HG03342 (cell line): ENCODE results near the gene MYLK4.

Source experiments
- ATAC-seq: cut with Tn5 transposase; IDR thresholded peaks from one replicate; pipeline ENCODE4 v1.9.1; 2021; ENCODE audit warnings: mild to moderate bottlenecking, moderate library complexity; ENCODE audit not compliant: unreplicated experiment

Gene MYLK4

GRCh38 chr6:2708456-2708855, 42.3 kb downstream of the MYLK4 start:
- ATAC-seq = no peak

GRCh38 chr6:2706558-2706957, 44.2 kb downstream of the MYLK4 start:
- ATAC-seq = no peak

DNA sequence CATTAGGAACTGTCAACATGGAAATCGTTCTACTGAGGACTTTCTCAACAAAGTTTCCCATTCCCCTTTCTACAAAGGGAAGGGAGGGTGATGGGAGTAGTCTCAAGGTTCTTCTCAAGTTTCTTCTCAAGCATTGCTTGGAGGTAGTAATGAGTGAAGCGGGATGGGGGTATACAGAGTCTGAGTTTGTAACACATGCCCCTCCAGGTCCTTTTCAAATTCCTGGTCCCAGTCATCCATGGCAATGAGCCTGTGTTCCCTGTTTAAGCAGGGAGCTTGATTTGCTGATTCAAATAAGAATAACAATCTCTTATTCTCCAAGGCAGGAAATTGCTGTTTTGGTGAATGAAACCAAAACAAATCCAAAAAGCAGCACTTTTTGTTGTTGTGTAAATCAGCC, 45.5 kb downstream of the MYLK4 start:
- ATAC-seq = no peak

- no peak for ATAC-seq
Measured at GRCh38 chr6:2697291-2697690, 53.4 kb downstream of the MYLK4 start.

GRCh38 chr6:2695454-2696095, 55.1 kb downstream of the MYLK4 start:
- ATAC-seq = no peak

DNA sequence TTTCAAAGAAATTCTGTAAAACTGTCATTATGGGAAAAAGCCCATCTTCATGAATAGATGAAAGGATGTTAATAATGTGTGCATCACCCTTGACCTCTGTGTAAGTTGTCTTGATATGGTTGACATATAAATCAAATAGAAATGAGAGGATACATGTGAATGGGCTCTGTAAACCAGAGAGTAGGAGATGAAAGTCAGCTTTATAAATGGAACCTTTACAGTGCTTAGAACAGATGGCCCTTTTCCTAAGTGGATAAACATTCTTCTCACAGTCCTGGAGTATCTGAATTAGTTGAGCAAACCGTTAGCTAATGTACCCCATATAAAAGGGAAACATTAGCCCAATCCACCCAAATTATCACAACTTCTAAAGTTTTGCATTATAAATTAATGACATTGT, 57.5 kb downstream of the MYLK4 start:
- no peak for ATAC-seq

DNA sequence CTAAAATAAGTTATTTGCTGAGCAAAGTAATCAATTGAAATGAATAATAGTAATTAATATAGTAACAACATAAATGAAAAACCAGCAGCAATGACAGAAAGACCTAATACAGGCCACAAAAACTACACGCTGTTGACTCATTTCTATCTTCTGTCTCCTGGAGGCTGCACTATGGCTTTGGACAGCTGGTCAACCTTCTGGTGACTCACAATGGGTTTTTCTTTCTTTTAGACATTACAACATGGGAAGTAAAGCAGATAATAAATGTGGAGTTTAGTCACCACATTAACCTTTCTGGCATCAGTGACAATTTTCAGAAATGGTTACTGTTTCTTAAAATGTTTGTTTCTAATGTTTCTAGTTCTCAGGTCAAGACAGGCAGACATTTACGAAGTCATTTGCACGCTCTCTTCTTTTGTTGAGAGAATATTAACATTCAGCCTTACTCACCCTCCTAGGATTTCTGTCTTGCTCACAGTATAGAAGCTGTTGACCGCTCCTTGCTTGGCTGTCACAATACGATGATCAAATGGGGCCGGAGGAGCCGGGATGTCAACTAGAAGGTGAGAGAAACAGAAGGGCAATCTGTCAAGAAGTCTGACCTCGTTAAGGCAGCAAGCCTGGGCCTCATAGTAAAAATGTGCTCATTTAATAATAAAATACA, 62.2 kb downstream of the MYLK4 start:
- no peak for ATAC-seq

- no peak for ATAC-seq
Measured at GRCh38 chr6:2687456-2687855, 63.3 kb downstream of the MYLK4 start.

DNA sequence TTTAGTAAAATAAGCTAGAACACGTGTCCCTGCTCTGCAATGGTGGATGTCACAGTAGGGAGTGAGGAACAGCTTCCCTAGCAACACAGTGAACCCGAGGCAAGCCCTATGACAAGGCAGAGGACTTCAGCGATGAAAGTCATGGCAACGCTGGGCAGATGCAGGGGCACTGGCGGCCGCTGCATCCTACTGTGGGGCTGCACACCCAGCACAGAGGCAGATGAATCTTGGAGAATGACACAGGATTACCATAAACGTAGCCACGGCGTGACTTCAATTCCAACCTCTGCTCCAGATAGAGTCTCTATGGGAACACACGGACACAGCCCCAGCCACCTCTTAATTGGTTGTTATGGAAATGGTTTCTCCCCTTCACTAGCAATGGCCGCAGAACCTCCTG, 64.2 kb downstream of the MYLK4 start:
- no peak for ATAC-seq

GRCh38 chr6:2684766-2685754, 65.7 kb downstream of the MYLK4 start:
- ATAC-seq = no peak

GRCh38 chr6:2684103-2684749, 66.5 kb downstream of the MYLK4 start:
- no peak for ATAC-seq

DNA sequence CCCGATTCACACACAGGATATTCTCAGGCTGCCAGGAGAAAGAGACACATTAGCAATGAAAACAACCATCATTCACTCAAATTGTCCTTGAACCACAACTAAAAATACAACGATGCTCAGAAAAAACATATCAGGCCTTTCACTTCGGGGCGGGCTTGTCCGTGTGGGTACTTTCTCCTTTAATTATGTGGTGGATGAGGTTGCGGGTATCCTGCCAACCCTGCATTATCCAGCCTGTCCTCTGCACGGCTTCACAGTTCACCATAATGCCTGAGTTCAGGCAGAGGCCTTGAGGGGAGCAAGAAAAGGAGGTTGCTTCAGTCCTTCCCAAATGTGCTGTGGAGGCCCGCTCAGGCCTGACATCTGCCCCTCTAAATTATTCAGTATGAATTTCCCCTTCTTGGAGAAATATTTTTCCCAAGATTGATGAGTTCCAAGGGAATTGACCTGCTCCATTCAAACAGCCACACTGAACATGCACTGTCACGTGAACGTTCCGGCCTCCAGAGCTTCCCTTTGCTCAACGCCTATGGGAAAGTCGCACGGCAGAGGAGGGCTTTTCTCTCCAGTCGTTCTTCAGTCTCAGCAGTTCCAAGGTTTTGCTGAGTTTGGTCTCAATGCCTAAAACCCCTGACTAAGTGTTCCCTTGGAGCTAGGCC, 70.3 kb downstream of the MYLK4 start:
- ATAC-seq = no peak

DNA sequence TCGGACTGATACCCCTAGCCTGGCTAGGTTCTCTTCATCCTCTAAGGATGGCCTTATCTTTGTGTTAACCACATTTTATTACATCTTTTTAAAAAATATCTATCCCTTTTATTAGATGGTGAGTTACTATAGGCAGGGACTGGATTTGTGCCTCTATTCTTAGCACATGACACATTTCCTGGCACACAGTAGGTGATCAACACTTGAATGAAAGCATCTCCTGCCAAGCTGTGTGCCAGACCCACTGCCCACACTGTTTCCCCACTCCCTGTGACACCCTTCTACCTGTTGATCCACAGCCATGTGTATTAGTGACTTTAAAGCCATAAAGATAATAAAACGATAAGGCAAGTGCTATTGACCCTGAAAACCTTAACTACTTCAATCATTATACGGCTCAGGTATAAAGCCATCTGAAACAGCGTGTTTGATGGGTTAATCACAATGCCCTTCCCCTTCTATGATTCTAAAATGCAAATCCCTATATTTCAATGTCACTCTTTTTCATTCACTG, 73.6 kb downstream of the MYLK4 start:
- ATAC-seq = no peak

DNA sequence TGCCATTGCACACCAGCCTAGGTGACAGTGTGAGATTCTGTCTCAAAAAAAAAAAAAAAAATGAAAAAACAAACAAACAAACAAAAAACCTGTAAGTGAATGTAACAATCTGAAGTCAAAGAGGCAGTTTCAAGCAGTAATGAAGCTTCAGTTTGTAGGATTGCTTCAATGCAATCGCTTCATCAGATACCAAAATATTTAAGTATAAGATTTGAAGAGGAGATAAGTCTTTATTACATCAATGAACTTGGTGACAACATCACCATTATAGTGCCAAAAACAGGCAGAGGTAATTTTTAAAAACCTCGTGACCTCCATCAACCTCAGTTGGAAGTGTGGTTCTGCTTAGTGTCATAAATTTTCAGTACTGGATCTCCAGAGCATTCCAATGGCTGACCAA, 74.7 kb downstream of the MYLK4 start:
- ATAC-seq = no peak

DNA sequence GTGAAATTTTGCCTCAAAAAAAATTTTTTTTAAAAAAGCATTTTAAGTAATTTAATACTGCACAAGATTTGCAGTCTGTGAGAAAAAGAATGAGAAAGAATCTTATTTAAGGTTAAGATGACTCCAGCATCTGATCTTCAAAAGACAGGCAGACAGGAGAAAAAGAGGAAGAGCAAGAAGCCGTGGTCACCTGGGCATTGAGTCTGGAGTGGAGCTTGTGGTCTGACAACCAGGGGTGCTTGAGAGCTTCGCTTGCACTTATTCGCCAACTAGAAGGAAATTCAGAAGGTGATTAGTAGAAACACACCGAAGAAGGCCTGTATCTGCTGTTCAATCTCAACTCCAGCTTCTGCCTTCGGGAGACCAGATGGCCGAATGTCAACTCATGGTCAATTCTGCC, 75.9 kb downstream of the MYLK4 start:
- ATAC-seq = no peak

DNA sequence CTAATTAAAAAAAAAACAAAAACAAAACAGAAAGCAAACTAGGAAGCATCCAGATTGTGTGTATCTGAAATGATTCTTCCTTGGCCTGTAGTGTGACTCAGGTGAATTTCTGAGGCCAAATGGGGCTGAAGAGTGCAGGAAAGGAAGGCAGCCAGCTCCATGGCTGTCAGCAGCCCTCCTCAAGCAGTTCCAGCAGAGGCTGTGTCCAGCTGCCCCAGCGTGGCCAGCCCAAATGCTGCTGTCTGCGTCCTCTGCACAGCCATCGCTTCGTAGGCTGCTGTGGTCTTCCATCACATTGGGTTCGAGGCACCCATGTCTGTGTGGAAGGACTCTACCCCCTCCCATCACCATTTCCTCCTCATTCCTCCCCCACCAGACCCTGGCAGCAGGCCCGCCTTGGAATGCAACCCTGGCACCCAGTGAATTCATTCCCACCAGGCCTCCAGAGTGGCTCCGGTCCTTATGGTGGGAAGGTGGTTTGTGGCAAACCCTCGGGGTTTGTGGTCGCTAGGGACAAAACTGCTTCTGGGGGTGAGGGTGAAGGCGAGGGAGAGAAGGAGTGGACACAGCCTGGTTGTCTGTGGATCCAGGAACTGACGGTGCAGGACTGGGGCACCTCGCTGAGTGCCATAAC, 81.5 kb downstream of the MYLK4 start:
- no peak for ATAC-seq

- no peak for ATAC-seq
Measured at GRCh38 chr6:2667617-2668016, 83.1 kb downstream of the MYLK4 start.

GRCh38 chr6:2666906-2667575, 83.7 kb downstream of the MYLK4 start:
- no peak for ATAC-seq
